B cell (primary cell): ENCODE results near the gene SRSF2. TPM values are rescaled to one million over a fixed set of nuclear protein-coding genes. Genes with fewer than 3 reads are reported as not detected.
"Not testable (repeated sequence)": the region's sequence is repeated elsewhere in the genome, so short reads cannot be mapped to it uniquely, and the experiment has no call there.

Experiments used
- ATAC-seq: fragments of 200-7000 bp; cut with Tn5 transposase; one replicate; pipeline ENCODE4 v1.10.0; 2021; ENCODE audit warnings: low read depth, mild to moderate bottlenecking, moderate number of reproducible peaks, moderate library complexity
- CTCF ChIA-PET: fragments of 350-600 bp; sonication (Branson Sonifier 250); formaldehyde crosslinking; loops from one replicate; lab custom pipeline; 2021; ENCODE audit warnings: antibody characterized with exemption, inconsistent platforms; lab: Charles Lee
- POLR2A ChIA-PET: fragments of 350-600 bp; sonication (Branson Sonifier 250); formaldehyde crosslinking; loops from one replicate; lab custom pipeline; 2021; ENCODE audit warnings: antibody characterized with exemption; lab: Charles Lee
- DNase-seq: peaks from one replicate; pipeline ENCODE4 v3.0.0; 2013
- H2AFZ ChIP-seq: 2 replicates; pipeline ENCODE4 v1.6.1; 2012; ENCODE audit warnings: mild to moderate bottlenecking, low read depth, low read length; ENCODE audit not compliant: insufficient read depth, poor library complexity, severe bottlenecking
- H3K27ac ChIP-seq, 2 donors: 1 replicate in 1 of 2; 2 replicates in 1 of 2; pipeline ENCODE4 v1.5.1; 2012 to 2013; ENCODE audit warnings: low read length in 2 of 2, mild to moderate bottlenecking in 2 of 2, moderate library complexity in 1 of 2
- H3K27me3 ChIP-seq, 4 experiments: fragments of 200-600 bp in 1 of 4; sonication (generic) in 1 of 4; replicated peaks in 1 of 4; 1 replicate in 2 of 4; 2 replicates in 2 of 4; pipeline versions ENCODE4 v1.6.1 to v1.7.0; 2013 to 2016; ENCODE audit warnings: low read length in 3 of 4, mild to moderate bottlenecking in 2 of 4, mixed read lengths in 1 of 4, moderate library complexity in 1 of 4; ENCODE audit not compliant: insufficient read depth in 4 of 4, control insufficient read depth in 3 of 4; ENCODE audit errors: control extremely low read depth in 1 of 4
- H3K36me3 ChIP-seq, 2 experiments: replicated peaks in 1 of 2; 1 replicate in 1 of 2; 2 replicates in 1 of 2; pipeline versions ENCODE4 v1.6.1 to v1.7.1; 2013; ENCODE audit warnings: low read length in 1 of 2; ENCODE audit not compliant: insufficient read depth in 2 of 2, control insufficient read depth in 1 of 2; ENCODE audit errors: control extremely low read depth in 1 of 2, extremely low read depth in 1 of 2
- H3K4me1 ChIP-seq, 2 donors: fragments of 200-600 bp in 1 of 2; sonication (generic) in 1 of 2; 1 replicate in 1 of 2; 2 replicates in 1 of 2; pipeline versions ENCODE4 v1.5.1 to v1.6.1; 2013 to 2017; ENCODE audit warnings: low read length in 2 of 2; ENCODE audit not compliant: control insufficient read depth in 2 of 2, insufficient read depth in 2 of 2
- H3K4me2 ChIP-seq: replicated peaks from 2 replicates; pipeline ENCODE3; 2012; ENCODE audit warnings: mild to moderate bottlenecking, low read depth, low read length; ENCODE audit not compliant: poor library complexity, severe bottlenecking
- H3K4me3 ChIP-seq, 5 experiments: fragments of 200-600 bp in 1 of 5; sonication (generic) in 1 of 5; 1 replicate in 3 of 5; 2 replicates in 2 of 5; pipeline versions ENCODE4 v1.5.1 to v1.7.0; 2011 to 2016; ENCODE audit warnings: low read length in 4 of 5, mild to moderate bottlenecking in 4 of 5, low read depth in 2 of 5, control low read depth in 1 of 5, moderate library complexity in 1 of 5; ENCODE audit not compliant: insufficient read depth in 1 of 5; ENCODE audit errors: control extremely low read depth in 1 of 5, extremely low read depth in 1 of 5
- H3K79me2 ChIP-seq: fragments of 200-600 bp; sonication (generic); one replicate; pipeline ENCODE4 v1.6.0; 2016; ENCODE audit warnings: low read length; ENCODE audit not compliant: control insufficient read depth, insufficient read depth
- H3K9ac ChIP-seq: fragments of 200-600 bp; sonication (generic); 2 replicates; pipeline ENCODE4 v1.6.1; 2017; ENCODE audit warnings: mild to moderate bottlenecking, low read length, moderate library complexity
- H3K9me3 ChIP-seq, 3 donors: one replicate each; pipeline versions ENCODE4 v1.6.1 to v1.7.1; 2013; ENCODE audit warnings: low read length in 2 of 3; ENCODE audit not compliant: control insufficient read depth in 2 of 3, insufficient read depth in 1 of 3; ENCODE audit errors: control extremely low read depth in 1 of 3
- H4K20me1 ChIP-seq: 2 replicates; pipeline ENCODE4 v1.6.0; 2012; ENCODE audit warnings: mild to moderate bottlenecking, low read length; ENCODE audit not compliant: insufficient read depth, control insufficient read depth, poor library complexity, severe bottlenecking
- H3K27ac Mint-ChIP-seq: one replicate; pipeline ENCODE4 v1.8.0; 2021; ENCODE audit warnings: mixed read lengths
- H3K27me3 Mint-ChIP-seq: one replicate; pipeline ENCODE4 v1.8.0; 2021; ENCODE audit warnings: mixed read lengths
- H3K4me1 Mint-ChIP-seq: one replicate; pipeline ENCODE4 v1.8.0; 2021; ENCODE audit warnings: mixed read lengths
- H3K4me3 Mint-ChIP-seq: one replicate; pipeline ENCODE4 v1.8.0; 2021; ENCODE audit warnings: mixed read lengths
- H3K9me3 Mint-ChIP-seq: one replicate; pipeline ENCODE4 v1.8.0; 2022; ENCODE audit warnings: mixed read lengths; ENCODE audit not compliant: insufficient read depth
- CTCF ChIP-seq: fragments of 200-600 bp; IDR thresholded peaks from one replicate; pipeline ENCODE4 v1.8.0; 2022; ENCODE audit warnings: antibody characterized with exemption, mild to moderate bottlenecking
- EZH2 ChIP-seq: IDR thresholded peaks from 2 replicates; pipeline ENCODE4 v1.6.1; 2012; ENCODE audit warnings: borderline replicate concordance, low read depth, mild to moderate bottlenecking, moderate library complexity, low read length; ENCODE audit not compliant: insufficient read depth, poor library complexity, severe bottlenecking
- WGBS: methylation state at CpG from one replicate; pipeline ENCODE4 v1.1.5; 2013; ENCODE audit warnings: missing lambda C conversion rate; ENCODE audit not compliant: insufficient coverage; 5-methylcytosine and 5-hydroxymethylcytosine counted together
- intact Hi-C: fragments of 100-400 bp; cut with micrococcal nuclease; formaldehyde crosslinking; loops from one replicate; pipeline ENCODE4 v1.10.0; 2022
- polyA plus RNA-seq: library from polyadenylated mRNA; depleted of rRNA; stranded (reverse); fragments of >200 nt; gene quantifications from 2 replicates; pipeline ENCODE4 v1.2.3, GENCODE V29; 2012
- total RNA-seq, 2 donors: library from RNA; stranded (reverse); fragments of 120-200 nt in 1 of 2; gene quantifications; 1 replicate in 1 of 2; 2 replicates in 1 of 2; pipeline versions ENCODE4 v1.2.3 to v1.2.4, GENCODE V29; 2013 to 2022

SRSF2 gene
- total and polyA plus RNA-seq, 2 donors (not counting 1 experiment from before 2014, with no cell fraction given), result 362 to 764 TPM

- H3K4me1 Mint-ChIP-seq, result peaks cover 11% of the 10 kb centered on the region
- Histone ChIP-seq H3K4me3 (no peak overlapping the region), H3K79me2 (peaks cover 5% of the 10 kb centered on the region), H3K9me3 (no peaks in the 10 kb centered on the region), H3K4me2 (no peak overlapping the region), H3K27ac (no peak overlapping the region), H3K4me1 (peaks cover 0 to 15% of the 10 kb centered on the region in 2 donors), H2AFZ (no peak overlapping the region), H3K27me3 (no peaks in the 10 kb centered on the region), H3K9ac (no peak overlapping the region), H4K20me1 (no peaks in the 10 kb centered on the region), H3K36me3 (peaks cover 18 to 38% of the 10 kb centered on the region in 2 experiments)
- DNase-seq (no peak), ATAC-seq (no peak)
- intact Hi-C loops, result no loop called here
- POLR2A ChIA-PET, result no interaction called here
- no peaks in the 10 kb centered on the region for H3K9me3 Mint-ChIP-seq
- CTCF ChIA-PET, result no interaction called here
- no peaks in the 10 kb centered on the region for H3K27me3 Mint-ChIP-seq
- WGBS, result 100% methylated on average over 1 of the region's 1 CpG
- TF ChIP-seq CTCF (no peak), EZH2 (no peak)
- H3K27ac Mint-ChIP-seq, result no peak overlapping the region
- no peak overlapping the region for H3K4me3 Mint-ChIP-seq
These were observed 11.5 kb upstream of the SRSF2 start for GRCh38 chr17:76748657-76749056.

- peaks cover 3% of the 10 kb centered on the region for H3K4me1 Mint-ChIP-seq
- H3K9me3 Mint-ChIP-seq, result no peaks in the 10 kb centered on the region
- H3K79me2 ChIP-seq, result peaks cover 5% of the 10 kb centered on the region
- no peak overlapping the region for H3K9ac ChIP-seq
- no peak overlapping the region for H3K27ac Mint-ChIP-seq
- no peaks in the 10 kb centered on the region for H4K20me1 ChIP-seq
- H2AFZ ChIP-seq, result no peak overlapping the region
- CTCF ChIA-PET, result interaction anchor here (1.3 kb wide), 1 partner anchor 25 kb away, joined by 3 read pairs; no protein-coding TSS in a partner anchor
- no peaks in the 10 kb centered on the region for H3K9me3 ChIP-seq
- no peak overlapping the region for H3K4me3 ChIP-seq
- TF ChIP-seq EZH2 (no peak), CTCF (no peak)
- intact Hi-C loops, result no loop called here
- POLR2A ChIA-PET, result no interaction called here
- no peaks in the 10 kb centered on the region for H3K27me3 ChIP-seq
- no peak for ATAC-seq
- H3K4me3 Mint-ChIP-seq, result no peak overlapping the region
- DNase-seq, result no peak
- H3K27me3 Mint-ChIP-seq, result no peaks in the 10 kb centered on the region
- H3K4me2 ChIP-seq, result no peak overlapping the region
- no peak overlapping the region for H3K27ac ChIP-seq
- 91% methylated on average over 8 of the region's 9 CpGs for WGBS
- peaks cover 0 to 11% of the 10 kb centered on the region in 2 donors for H3K4me1 ChIP-seq
- H3K36me3 ChIP-seq, result peaks cover 18 to 38% of the 10 kb centered on the region in 2 experiments
These were observed 10.7 kb upstream of the SRSF2 start for GRCh38 chr17:76747716-76748363.

GRCh38 chr17:76745785-76746184 is 8.7 kb upstream of the SRSF2 start:
- intact Hi-C loops, H3K4me2 ChIP-seq, H3K27me3 Mint-ChIP-seq, H3K27ac Mint-ChIP-seq, H3K4me1 Mint-ChIP-seq, H3K9me3 Mint-ChIP-seq, H3K4me1 ChIP-seq, H3K4me3 ChIP-seq, CTCF ChIA-PET, H3K9me3 ChIP-seq, H3K27me3 ChIP-seq, H2AFZ ChIP-seq, H3K9ac ChIP-seq, ATAC-seq, H4K20me1 ChIP-seq, DNase-seq, H3K27ac ChIP-seq, H3K4me3 Mint-ChIP-seq: not testable (repeated sequence)
- POLR2A ChIA-PET, result interaction anchor here (0.6 kb wide), 1 partner anchor 66 kb away, joined by 5 read pairs; no protein-coding TSS in a partner anchor
- Histone ChIP-seq H3K36me3 (peaks cover 18 to 40% of the 10 kb centered on the region in 2 experiments), H3K79me2 (peaks cover 10% of the 10 kb centered on the region)
- WGBS, result 100% methylated on average over 2 of the region's 6 CpGs
